HCEC 1CT (cell line): ENCODE data around the gene GPS1.

Experiments used
- DNase-seq: peaks from one replicate; pipeline ENCODE4 v3.0.0-alpha.2; 2017

The GPS1 gene

DNA sequence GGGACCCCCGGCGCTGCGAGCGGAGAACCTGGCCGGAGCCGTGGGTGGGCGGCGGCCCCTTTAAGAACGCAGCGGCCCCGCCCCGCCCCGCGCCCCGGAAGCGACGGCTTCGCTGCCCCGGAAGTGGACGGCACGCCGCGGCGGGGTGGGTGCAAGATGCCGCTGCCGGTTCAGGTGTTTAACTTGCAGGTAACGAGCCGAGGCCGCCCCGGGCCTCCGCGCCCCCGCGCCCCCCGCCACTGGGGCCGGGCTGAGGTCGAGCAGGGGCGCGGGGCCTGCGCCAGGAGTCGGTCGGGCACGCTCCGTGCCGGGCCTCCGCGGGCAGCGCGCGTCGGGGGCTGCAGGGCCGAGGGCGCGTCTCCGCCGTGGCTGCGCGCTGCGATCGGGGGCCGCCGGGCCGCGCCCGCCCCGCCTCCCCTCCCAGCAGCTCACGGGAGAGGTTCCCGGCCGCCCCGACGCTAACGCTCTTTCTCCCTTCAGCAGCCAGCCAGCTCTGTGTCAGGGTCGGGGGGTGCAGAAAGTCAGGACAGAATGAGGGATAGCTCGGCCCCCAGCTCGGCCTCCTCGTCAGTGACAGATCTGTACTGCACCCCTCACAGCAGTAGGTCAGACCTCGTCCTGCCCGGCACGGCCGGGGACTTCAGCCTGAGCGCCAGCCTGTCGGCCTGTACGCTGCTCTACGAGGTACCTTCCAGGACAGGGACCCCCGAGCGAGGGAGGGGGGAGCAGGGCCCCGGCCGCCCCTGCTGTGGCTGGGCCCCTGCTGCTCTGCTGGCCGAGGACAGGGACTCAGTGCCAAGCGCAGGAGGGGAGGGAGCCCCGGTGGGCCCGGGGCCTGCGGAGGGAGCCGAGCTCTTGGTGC is at the start of gene GPS1, which contains the start of gene RFNG:
Gene GPS1 (plus strand): TSS at position 123 of the 862 bp plus-strand sequence. CDS start 34 bp downstream, at position 157.
Gene RFNG (minus strand): TSS at position 36 of the 862 bp plus-strand sequence. CDS start 45 bp downstream, outside the sequence.
- DNase-seq, result peak; percentile 41

DNA sequence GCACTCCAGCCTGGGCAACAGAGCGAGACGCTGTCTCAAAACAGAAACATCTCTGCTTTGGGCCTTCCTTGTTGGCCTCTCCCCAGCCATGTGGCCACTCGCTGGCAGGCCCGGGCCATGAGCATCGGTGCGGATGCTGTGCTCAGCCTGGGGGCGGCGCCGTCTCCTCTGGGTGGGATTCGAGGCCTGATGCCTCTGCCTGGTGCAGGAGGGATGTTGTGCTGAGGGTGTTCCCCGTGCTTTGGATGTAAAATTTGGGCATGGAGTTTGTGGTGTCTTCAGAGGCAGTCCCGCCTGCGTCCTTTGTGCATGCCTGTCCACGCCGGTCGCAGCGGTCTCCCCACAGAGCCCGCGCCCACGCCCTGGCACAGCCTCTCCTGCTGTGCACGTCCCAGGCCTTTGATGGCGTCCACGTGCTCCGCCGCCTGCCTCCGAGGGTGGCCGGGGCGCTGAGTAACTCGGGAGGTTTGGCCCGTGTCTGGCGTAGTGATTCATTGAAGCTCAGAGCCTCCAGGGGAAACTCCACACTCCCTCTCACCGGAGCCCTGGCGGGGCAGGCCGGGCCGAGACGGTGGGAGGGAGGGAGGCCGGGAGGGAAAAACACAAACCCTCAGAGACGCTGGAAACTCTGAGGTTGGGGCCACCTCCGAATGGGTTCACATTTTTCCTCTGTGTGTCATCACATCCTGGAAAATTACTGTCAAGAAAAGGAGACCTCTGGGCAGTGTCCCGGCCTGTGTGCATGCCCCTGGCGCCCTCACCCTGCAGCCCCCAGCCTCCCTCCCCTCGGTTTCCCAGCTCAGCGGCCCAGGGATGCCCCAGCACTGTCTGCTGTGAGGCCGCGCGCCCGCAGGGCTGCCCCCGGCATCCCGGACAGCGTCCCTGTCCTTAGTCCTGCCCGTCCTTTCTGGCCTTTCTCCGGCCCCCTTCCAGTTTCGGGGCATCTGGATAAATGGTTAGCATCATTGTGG is 48.0 kb upstream of the GPS1 start:
- DNase-seq, result peak; percentile 97

DNA sequence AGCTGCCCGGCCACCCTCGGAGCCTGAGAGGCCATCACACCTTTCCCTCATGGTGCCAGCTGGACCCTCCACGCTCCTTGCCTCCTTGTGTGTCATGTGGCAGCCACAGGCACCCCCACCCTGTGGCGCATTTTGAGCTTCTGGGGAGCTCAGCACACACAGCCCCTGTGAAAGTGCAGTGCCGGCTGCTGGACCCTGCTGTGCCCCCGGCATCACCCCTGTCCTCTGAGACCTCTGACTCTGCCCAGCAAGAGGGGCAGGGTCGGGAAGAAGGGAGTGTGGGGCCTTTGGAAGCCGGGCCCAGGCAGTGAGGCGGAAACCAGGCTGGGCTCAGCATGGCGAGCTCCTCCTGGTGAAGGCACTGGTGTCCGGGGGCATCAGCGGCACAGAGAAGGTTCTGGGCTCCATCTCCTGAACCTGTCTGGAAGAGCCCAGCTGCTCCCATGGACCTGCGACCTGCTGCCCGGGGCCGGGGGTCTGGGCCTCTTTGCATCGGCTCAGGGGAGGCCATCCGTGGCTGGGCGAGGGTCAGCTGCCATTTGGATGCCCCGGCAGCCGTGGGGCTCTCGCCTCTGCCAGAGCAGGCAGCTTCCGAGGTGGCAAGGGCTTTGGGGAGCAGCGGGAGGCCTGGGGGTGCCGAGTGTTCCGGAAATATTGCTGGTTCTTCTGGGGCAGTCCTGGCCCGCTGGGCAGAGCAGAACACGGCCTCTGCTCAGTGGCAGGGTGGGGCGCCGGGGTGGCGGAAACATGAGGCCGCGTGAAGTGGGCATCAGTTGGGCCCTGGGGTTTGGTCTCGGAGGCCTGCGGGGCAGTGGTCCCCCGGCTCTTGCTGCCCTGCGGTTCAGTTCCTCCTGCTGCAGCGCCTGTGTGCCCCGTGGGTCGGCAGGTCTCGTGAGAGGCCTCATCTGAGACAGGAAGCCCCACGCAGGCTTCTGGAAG is 46.9 kb upstream of the GPS1 start:
- DNase-seq, result no peak

DNA sequence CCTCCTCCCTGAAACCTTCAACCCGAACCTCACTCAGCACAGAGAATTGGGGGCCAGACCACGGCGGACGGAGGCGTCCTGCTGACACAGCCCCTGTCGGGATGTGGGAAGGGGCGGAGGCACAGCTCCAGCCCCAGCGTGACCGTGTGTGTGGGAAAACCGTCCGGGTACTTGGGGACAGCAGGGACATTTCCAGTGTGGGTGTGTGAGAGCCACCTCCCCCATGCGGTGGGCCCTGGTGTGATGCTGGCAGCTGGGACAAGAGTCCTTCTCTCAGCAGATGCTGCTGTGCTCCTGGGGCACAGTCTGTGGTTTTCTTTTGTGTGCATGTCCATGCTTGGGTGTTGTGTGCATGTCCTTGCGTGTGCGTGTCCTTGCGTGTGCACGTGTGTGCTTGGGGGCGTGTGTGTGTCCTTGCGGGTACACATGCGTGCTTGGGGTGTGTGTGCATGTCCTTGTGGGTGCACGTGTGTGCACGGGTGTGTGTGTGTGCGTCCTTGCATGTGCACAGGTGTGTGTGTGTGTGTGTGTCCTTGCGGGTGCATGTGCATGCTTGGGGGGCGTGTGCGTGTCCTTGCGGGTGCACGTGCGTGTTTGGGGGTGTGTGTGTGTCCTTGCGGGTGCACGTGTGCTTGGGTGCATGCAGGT is 45.9 kb upstream of the GPS1 start:
- no peak for DNase-seq

DNA sequence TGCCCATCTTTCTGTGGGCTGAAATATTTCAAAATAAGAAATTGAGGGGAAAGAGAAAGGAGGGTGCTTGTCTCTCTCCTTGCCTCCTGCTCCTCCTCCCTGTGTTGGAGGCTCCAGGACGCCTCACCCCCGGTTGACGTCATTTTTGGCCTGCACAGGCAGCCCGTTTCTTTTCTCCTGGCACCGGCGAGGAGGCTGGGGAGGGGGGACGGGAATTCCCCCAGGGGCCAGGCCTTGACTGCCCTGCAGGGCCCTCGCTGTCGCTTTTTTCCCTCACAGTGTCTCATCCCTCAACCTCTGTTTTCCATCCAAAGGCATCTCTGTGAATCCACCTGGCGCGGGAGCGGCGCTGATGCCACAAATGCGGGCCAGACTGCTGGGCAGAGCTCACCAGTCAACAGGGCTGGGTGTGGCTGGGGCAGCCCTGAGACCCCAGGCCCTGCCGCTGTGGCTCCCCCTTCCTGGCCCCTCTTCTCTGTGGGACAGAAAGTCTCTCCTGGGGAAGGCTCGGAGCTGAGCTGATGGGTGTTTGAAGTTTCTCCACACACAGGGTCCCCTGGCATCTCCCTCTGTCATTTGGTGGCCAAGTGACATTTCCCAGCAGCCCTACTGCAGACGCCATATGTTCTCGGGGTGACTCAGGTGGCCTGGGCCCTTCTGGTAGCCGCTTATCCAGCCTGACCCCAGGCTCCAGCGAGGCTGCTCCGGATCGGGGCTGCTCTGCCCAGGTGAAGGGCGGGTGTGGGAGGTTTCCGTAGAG is 45.0 kb upstream of the GPS1 start:
- DNase-seq, result no peak

DNA sequence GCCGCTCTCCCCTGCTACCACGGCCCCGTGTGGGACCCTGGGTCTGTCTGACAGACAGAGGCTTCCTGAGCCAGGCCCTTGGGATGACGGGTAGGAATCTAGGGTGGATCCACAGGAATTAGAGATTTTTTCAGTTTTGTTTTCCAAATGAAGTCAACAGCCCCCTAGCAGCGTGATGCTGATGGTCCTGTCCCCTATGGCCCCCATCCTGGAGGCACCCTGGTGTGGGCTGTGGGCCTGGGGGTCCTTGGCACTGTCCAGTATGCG is 44.5 kb upstream of the GPS1 start:
- DNase-seq, result no peak

DNA sequence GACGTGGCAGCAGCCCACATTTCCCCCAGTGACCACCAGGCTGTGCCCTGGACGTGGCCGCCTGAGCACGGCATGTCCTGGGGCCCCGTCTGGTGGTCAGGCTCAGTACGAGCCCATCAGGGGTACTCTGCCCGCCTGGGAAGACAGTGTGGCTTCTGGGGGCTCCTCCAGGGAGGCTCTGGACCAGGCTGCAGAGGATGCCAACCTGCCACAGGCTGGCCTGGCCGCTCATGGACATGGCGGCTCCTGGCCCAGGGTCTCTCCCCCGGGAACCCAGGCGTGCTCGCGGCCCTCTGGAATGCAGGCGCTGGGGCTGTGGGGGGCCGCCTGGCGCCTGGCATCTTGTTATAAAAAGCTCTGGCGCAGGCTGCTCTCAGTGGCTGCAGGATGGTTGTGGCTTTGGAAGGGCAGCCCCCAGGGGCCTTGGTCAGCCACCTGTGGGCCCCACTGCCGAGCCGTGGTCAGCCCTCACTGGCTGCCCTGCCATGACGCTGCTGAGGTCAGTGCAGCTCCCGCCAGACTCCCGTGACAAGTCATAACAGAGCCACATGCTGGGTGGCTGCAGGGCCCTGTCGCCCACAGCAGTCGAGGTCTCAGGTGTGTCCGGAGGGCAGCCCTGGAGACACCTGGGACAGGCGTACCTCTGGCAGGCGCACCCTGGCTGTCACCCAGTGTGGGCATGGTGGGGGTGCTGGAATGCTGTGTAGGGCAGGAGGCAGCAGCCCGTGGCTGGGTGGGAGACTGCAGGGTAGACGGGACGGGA is 44.0 kb upstream of the GPS1 start:
- DNase-seq, result no peak

DNA sequence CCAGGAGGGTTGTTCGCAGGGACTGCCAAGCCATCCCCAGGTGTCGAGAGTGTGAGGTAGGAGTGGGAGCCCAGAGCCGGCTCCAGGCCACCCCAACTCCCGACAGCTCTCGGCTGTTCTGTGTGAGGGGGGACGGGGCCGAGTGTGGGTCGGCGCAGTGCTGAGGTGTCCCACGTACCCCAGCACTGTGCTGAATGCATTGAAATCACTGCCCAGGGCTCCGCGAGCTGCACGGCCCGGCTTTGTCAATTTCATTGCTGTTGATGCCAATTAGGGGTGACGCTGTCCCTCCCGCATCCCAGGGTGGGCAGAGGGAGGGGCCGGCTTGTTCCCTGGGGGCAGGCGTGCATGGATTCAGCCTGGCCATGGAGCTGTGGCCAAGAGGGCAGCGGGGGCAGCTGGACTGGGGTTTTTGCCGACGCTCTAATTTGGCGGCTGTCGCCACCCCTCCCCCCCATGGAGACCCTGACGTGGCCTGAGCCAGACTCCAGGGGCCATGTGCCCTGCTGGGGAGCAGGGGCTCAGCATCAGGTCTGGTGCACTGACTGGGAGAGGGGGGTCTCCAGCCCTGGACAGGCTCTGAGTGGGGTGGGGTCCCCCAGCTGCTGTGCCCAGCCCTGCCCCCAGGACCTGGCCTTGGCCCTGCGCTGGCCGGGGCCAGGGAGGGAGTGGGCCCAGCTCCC is 43.3 kb upstream of the GPS1 start:
- DNase-seq, result no peak

DNA sequence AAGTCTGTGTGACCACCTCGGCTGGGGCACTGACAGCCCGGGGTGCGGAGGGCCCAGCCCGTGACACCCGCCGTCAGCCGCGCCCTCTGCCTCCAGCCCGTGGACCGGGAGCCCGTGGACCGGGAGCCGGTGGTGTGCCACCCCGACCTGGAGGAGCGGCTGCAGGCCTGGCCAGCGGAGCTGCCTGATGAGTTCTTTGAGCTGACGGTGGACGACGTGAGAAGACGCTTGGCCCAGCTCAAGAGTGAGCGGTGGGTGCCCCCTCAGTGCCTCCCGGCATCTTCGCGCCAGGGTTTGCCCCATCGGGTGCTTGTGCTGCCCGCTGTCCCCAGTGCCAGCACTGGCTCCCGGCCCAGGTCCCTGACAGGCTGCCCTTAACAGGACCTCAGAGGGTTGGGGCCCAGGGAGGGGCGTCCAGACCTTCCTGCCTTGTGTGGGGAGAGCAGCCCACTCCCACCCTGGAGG is 42.7 kb upstream of the GPS1 start:
- DNase-seq, result no peak

DNA sequence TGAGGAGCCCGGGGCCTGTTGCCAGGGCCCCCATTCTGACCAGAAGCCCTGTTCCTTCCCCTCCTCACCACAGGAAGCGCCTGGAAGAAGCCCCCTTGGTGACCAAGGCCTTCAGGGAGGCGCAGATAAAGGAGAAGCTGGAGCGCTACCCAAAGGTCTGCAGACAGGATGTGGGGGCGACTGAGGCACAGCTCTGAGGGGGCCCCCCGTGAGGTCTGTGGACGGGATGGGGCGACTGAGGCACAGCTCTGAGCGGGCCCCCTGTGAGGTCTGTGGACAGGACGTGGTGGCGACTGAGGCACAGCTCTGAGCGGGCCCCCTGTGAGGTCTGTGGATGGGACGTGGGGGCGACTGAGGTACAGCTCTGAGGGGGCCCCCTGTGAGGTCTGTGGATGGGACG is 42.3 kb upstream of the GPS1 start:
- DNase-seq, result no peak

DNA sequence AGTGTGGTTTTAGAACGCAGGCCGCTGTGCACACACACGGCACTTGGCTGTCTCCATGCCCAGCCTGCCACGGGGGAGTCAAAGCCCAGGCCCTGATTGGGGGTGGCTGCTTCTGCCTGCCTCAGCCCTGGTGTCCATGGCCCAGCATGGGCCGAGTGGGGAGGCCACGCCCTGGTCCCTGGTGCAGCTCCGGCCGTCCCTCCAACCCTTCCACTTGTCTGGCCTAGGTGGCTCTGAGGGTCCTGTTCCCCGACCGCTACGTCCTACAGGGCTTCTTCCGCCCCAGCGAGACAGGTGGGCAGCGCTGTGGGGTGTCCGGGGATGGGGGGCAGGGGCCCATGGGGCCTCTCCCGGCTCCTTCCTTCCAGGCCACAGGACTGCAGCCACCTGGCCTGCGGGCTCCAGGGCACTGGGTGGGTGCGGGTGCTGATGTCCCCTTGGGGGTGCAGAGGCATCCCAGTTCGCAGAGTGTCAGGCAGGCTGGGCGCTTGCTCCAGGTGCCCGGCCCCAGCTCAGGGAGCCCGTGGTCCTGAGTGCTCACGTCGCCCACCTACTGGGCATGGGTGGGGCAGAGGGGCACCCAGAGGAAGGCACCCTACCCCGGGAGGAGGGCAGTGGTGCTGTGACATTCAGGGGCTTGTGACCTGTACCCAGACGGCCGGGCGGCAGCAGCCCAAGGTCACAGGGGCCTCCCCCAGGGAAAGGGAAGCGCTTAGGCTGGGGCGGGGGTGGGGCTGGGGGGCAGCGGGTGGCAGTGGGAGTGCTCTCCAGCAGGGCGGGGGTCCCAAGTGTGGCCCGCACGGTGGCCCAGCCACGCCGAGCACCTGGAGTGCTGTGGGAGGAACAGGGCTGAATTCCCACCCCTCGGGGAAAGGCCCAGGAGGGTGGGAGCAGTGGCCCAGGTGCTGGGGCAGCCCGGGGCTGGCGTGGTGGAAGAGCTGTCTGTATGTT is 40.8 kb upstream of the GPS1 start:
- no peak for DNase-seq

DNA sequence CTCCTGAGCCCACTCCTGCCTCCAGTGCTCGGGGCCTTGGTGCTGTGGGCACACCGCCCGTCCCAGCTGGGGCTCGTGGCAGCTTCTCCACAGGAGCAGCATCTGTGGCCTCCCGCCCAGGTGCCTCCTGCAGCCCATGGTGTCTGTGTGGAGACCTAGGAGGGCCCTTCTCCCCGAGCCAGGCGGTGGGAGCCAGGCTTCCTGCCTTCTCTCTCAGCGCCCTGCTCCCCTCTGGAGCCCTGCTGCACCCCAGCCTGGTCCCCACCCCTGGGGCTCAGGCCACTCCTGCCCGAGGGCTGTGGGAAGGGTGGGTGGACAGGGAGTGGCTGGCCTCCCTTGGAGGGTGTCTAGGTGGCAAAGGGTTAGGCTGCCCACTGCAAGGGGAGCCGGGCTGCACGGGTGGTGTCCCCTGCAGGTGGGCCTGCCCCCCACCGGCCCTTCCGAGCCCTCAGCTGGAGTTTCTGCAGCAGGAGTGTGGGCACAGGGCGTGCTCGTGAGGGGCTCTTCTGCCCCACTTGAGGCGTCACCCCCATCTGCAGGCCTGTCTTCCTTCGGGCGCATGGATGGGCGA is 40.0 kb upstream of the GPS1 start:
- no peak for DNase-seq

DNA sequence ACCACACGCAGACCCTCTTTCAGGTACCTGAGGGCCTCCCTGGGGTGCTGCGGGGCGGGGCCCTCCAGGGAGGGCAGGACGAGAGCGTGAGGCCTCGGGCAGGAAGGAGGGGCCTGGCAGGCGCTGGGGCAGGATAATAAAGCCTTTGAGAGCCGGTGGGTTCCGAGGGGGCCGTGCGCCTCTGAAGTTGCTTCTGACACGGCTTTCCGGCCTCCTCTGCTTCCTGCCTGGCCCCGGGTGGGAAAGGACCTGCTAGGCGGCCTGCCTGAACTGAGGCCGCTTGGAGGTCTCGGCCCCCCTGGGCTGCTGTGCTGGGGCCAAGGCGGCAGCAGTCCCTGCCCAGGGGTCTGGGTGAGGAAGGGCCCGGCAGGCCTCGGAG is 39.4 kb upstream of the GPS1 start:
- DNase-seq, result no peak

DNA sequence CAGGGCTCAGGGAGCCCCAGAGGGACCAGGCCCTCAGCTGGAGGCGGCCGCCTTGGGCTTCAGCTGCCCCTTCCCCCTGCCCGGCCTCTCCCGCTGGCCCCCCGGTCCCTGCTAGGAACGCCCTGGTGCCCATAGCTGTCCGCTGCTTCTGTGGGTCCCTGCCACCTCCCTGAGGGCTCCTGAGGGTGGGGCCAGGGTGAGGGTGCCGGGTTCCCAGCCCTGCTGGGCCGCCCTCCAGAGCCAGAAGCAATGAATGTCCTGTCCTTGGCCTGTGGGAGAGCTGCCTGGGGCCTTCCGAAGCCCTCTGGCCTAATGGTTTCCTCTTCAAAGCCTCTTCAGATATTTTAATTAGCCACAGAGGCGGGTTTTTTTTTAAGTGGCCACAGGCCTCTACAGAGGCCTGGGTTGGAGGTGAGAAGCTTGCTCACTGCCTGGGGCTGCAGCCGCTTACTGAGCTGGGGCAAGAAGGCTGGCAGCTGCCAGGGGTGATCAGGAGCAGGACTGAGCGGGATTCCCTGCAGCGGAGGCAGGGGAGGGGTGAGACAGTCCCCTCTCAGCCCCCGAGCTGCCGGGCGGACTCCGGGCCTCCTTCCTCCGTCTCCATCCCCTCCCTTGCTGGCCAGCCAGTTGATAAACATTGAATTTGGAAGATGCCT is 38.9 kb upstream of the GPS1 start:
- no peak for DNase-seq

DNA sequence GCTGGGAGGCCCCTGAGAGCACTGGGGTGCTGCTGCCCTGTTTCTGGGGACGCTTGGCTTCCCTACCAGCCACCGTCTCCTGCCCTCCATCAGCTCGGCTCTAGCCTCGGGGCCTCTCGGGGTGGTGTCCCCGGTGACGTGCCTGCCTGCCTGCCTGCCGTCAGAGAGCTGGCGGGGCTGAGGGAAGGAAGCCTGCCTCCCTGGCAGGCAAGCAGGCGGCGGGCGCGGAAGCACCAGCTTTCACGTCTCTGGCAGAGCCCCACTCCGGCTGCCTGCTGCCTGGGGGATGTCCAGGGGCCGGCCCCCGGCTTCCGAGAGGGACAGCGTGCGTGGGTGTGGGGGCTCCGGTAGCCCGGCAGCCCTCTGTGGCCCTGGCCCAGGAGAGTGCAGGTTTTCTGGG is 38.4 kb upstream of the GPS1 start:
- no peak for DNase-seq

DNA sequence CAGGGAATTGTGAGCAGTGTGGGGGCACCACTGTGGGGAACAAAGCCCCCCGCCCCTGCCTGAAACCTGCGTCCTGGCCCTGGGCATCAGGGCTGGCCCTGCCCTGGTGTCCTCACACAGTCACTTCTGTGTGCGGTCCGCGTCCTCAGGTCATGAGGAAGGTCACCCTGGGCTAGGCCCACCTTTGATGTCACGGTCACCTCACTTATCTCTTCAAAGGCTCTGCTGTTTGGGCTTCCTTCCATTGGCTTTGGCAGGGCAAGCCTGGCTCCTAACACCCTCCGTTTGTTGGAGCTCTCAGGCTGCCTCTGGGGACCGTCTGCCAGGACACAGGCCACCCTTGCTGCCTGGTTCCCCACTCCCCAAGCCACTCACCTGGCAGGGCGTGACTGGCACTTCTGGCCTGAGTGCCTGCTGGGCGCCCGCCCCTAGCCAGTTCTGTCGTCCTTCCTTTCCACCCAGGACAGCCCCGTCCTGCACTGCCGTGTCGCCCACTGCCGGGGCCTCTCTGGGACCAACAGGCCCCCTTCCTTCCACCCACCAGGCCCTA is 37.9 kb upstream of the GPS1 start:
- DNase-seq, result no peak

DNA sequence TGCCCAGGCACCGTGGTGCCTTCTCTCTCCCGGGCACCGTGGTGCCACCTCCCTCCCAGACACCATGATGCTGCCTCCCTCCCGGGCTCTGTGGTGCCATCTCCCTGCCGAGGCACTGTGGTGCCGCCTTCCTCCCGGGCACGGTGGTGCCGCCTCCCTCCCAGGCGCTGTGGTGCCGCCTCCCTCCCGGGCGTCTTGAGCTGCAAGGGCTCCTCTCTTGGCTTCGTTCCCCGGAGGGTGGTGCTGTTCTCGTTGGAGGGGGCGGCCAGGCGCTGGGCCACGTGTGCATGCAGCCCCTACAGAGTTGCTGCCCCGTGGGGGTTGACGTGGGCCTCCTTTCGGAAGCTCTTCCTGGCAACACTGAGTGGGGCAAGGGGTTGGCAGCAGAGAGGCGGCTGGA is 37.3 kb upstream of the GPS1 start:
- no peak for DNase-seq

DNA sequence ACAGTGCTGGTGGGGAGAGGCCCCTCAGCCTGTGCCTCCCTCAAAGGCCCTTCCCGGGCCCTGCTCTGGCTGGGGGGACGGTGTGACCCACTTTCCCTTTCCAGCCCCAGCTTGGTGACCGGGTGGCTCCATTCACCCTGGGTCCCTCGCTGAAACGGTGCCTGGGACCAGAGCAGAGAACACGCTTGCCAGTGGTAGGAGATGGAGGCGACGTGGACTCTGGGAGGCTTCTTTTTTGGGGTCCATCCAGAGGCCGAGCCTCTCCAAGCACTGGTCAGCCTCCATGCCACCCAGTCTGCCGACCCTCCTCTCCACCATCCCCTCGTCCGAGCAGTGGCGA is 36.8 kb upstream of the GPS1 start:
- DNase-seq, result no peak
